ENCODE measurements around the gene ITGB4. TPM values are rescaled to one million over a fixed set of nuclear protein-coding genes. Genes with fewer than 3 reads are reported as not detected.

ITGB4 gene
- total and polyA plus RNA-seq, 9 donors = 3.3 to 55.6 (median 12.8) TPM

DNA sequence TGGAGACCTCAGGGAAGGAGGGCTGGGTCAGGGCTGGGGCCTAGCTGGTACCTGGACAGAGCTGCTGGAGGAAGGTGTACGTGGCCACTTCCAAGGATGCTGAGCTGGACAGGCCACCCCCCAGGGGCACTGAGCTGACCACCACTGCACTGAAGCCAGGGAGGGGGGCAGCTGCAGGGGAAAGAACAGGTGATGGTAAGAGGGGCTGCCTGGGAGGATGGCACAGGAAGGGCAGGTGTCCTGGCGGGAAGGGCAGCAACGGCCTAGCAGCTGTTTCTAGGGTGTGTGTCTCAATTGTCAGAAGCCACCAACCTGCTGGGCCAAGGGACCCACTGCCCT lies 42.0 kb downstream of the ITGB4 start:
- 91 to 93% (median 92%) methylated on average over 3 of the region's 3 CpGs for whole genome bisulfite sequencing, 3 donors
- Histone ChIP-seq H3K4me1 (ENCODE audit: insufficient read depth) (peaks cover 11% of the 10 kb centered on the region), H3K9me3 (no peaks in the 10 kb centered on the region), H3K4me3 (no peak overlapping the region), H3K36me3 (no peaks in the 10 kb centered on the region), H3K27me3 (no peaks in the 10 kb centered on the region), H3K27ac (no peak overlapping the region)
- TF ChIP-seq POLR2A (IDR thresholded peaks at IDR 0.05) (no peak), EP300 (IDR thresholded peaks at IDR 0.05) (no peak)
- TF ChIP-seq, protein P1, sequence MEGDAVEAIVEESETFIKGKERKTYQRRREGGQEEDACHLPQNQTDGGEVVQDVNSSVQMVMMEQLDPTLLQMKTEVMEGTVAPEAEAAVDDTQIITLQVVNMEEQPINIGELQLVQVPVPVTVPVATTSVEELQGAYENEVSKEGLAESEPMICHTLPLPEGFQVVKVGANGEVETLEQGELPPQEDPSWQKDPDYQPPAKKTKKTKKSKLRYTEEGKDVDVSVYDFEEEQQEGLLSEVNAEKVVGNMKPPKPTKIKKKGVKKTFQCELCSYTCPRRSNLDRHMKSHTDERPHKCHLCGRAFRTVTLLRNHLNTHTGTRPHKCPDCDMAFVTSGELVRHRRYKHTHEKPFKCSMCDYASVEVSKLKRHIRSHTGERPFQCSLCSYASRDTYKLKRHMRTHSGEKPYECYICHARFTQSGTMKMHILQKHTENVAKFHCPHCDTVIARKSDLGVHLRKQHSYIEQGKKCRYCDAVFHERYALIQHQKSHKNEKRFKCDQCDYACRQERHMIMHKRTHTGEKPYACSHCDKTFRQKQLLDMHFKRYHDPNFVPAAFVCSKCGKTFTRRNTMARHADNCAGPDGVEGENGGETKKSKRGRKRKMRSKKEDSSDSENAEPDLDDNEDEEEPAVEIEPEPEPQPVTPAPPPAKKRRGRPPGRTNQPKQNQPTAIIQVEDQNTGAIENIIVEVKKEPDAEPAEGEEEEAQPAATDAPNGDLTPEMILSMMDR (IDR thresholded peaks at IDR 0.05) = no peak
- intact Hi-C loops (cut with DNase I) = no loop called here
- DNase-seq = no peak

DNA sequence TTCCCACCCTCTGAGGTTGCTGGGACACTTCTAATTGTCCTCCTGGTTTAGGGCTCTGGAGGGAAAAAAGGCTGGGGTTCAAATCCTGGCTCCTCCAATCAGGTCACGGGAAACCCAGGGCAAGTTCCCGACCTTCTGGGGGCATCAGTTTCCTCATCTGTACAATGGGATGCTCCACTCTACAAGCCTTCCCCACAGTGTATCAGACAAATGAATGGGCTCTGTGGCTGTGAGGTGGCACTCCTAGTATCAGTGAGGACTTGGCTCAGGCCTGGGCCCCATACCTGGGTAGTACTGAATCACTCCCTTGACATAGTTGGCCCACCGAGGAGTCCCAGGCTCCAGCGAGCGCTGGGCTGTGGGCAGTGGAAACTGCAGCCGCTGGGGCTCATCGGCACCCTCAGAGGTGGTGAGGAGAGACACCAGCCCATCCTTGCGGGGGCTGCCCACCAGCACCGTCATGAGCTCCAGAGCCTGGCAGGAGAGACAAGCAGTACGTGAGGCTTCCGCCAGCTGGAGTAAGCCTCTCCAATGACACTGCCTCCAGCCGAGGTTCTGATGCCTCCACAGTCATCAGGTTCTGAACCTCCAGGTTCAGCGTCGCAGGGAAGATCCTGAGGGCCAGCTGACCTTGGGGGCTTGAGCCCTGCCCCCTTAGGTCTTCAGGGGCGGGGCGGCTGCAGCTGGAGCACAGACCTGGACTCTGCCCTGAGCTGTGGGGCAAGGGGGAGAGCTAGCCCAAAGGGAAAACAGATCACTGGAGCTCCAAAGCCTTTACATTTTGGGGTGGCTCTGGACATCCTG lies 42.6 kb downstream of the ITGB4 start:
- H3K36me3 ChIP-seq = no peaks in the 10 kb centered on the region
- no peaks in the 10 kb centered on the region for H3K27me3 ChIP-seq
- H3K4me3 ChIP-seq = peak overlapping the region; percentile 61
- H3K4me1 ChIP-seq (ENCODE audit: insufficient read depth) = peaks cover 11% of the 10 kb centered on the region
- TF ChIP-seq POLR2A (IDR thresholded peaks at IDR 0.05) (no peak), EP300 (IDR thresholded peaks at IDR 0.05) (no peak)
- TF ChIP-seq, protein P1 (IDR thresholded peaks at IDR 0.05) = no peak
- DNase-seq = peak in 1 of 5 donors; percentile 41
- WGBS, 3 donors = 46 to 66% (median 49%) methylated on average over 13 to 16 of the region's 16 CpGs
- peak overlapping the region; percentile 12 to 78 for H3K27ac ChIP-seq
- no peaks in the 10 kb centered on the region for H3K9me3 ChIP-seq
- intact Hi-C loops (cut with DNase I) = no loop called here

DNA sequence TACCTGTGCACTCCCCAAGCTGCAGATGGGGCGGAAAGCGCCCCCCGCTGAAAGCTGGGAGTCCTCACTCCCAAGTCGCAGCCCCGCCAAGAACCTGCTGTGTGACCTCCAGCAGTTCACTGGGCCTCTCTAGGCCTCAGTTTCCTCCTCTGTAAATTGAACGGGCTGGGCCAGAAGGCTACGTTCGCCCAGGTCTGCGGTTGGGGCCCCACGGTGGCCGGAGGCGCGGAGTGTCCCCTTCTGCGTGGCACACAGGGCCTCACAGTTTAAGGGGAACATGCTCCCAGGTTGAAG lies 43.1 kb downstream of the ITGB4 start:
- TF ChIP-seq POLR2A (IDR thresholded peaks at IDR 0.05) = no peak
- Histone ChIP-seq H3K4me3 (peak overlapping the region; percentile 61), H3K36me3 (no peaks in the 10 kb centered on the region), H3K9me3 (no peaks in the 10 kb centered on the region), H3K27ac (peak overlapping the region; percentile 1 to 78), H3K4me1 (ENCODE audit: insufficient read depth) (peaks cover 11% of the 10 kb centered on the region), H3K27me3 (no peaks in the 10 kb centered on the region)
- intact Hi-C loops (cut with DNase I) = no loop called here
- WGBS, 3 donors = 3 to 11% (median 6%) methylated on average over 7 to 14 of the region's 14 CpGs
- no peak for DNase-seq

DNA sequence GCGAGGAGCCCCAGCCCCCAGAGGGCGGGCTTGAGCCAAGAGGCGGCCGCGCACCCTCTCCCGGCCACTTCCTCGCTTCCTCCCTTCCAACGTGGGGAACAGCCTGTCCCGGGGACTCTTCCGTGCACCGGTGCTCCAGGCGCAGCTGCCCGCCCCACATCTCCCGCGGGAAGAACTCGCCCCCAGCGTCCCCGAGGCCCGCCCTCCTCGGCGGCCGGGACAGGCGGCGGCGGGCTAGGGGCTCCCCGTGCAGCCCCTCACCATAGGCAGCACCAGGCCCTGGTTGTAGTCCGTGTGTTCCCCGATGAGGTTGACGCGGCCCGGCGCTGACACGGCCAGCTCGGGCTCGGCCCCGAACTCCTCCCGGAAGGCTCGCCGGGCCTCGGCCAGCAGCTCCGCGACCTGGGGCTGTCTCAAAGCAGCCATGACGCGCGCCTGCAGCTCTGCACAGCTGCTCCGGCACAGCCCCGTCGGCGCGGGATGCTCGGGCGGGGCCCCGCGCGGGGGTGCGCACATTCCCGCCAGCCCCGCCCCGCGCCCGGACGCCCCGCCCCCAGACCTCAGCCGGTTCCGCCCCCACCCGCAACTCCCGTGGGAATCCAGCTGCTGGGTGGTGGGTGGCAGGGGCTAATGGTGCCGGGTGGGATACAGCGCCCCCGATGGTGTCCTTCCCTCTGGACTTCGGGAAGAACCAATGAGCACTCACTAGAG lies 43.6 kb downstream of the ITGB4 start, which contains the start of gene GALK1:
GALK1 (minus strand) TSS at position 482 of the 711 bp plus-strand sequence; CDS start at position 426, 56 bp downstream.
- intact Hi-C loops (cut with DNase I) = no loop called here
- Histone ChIP-seq H3K27me3 (no peaks in the 10 kb centered on the region), H3K36me3 (no peaks in the 10 kb centered on the region), H3K9me3 (no peaks in the 10 kb centered on the region), H3K4me1 (ENCODE audit: insufficient read depth) (peaks cover 11% of the 10 kb centered on the region), H3K4me3 (peak within 1 kb of the TSS; percentile 61), H3K27ac (peak within 1 kb of the TSS; percentile 1 to 78)
- TF ChIP-seq EP300 (IDR thresholded peaks at IDR 0.05) (no peak), POLR2A (IDR thresholded peaks at IDR 0.05) (peak; percentile 52)
- TF ChIP-seq, protein P1 (IDR thresholded peaks at IDR 0.05) = peak in 2 of 3 donors; percentile 9 to 45
- 0 to 1% (median 0%) methylated on average over 28 to 71 of the region's 71 CpGs for WGBS, 3 donors
- peak; percentile 75 to 86 (median 79) for DNase-seq

DNA sequence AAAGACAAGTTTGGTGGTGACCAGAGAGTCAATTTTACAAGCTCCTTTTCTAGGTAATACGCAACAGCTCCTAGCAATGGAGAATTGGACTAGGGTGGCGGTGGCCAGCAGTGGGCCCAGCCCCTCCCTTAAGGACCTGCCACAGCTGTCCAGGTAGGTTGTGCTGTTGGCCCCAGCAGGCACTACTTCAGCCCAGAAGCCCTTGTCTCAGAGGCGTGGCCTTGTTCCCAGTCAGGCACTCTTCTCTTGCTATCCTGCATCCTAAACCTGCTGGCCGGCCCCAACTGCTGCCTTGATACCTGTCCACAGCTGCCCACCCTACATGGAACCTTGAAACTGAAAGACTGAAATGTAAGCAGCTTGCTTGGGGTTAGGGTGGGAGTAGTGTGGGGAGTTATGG lies 44.7 kb downstream of the ITGB4 start:
- H3K4me1 ChIP-seq (ENCODE audit: insufficient read depth) = peaks cover 11% of the 10 kb centered on the region
- H3K27me3 ChIP-seq = no peaks in the 10 kb centered on the region
- H3K36me3 ChIP-seq = no peaks in the 10 kb centered on the region
- 77 to 86% (median 83%) methylated on average over 4 of the region's 4 CpGs for WGBS, 3 donors
- H3K27ac ChIP-seq = no peak overlapping the region
- H3K4me3 ChIP-seq = no peak overlapping the region
- DNase-seq = peak in 2 of 5 donors; percentile 34 to 44
- no peak for TF ChIP-seq EP300 (IDR thresholded peaks at IDR 0.05)
- TF ChIP-seq POLR2A (IDR thresholded peaks at IDR 0.05) = no peak
- TF ChIP-seq, protein P1 (IDR thresholded peaks at IDR 0.05) = no peak
- intact Hi-C loops (cut with DNase I) = no loop called here
- H3K9me3 ChIP-seq = no peaks in the 10 kb centered on the region

All from ovary (tissue), 9 donors.